SK-N-SH (cell line): ENCODE measurements around the gene BLCAP. TPM values are rescaled to one million over a fixed set of nuclear protein-coding genes. Genes with fewer than 3 reads are reported as not detected.

Experiments used
- CTCF ChIA-PET: fragments of 300-600, 350-600 bp; formaldehyde crosslinking; extraction: SDS; loops from one replicate; lab custom pipeline; 2021; lab: Yijun Ruan, JAX
- POLR2A ChIA-PET: fragments of 350-600 bp; sonication (Branson Sonifier 250); formaldehyde crosslinking; extraction: SDS; loops from one replicate; lab custom pipeline; 2020; ENCODE audit warnings: antibody characterized with exemption, inconsistent platforms; lab: Yijun Ruan, JAX
- DNase-seq: peaks from one replicate; pipeline ENCODE4 v3.0.0; 2012
- H2AFZ ChIP-seq: fragments of 200-600 bp; sonication (generic); 2 replicates; pipeline ENCODE4 v1.8.1; 2016; ENCODE audit warnings: antibody characterized with exemption, mild to moderate bottlenecking, low read depth
- H3F3A ChIP-seq: fragments of 200-600 bp; sonication (generic); replicated peaks from 2 replicates; pipeline ENCODE3; 2016; ENCODE audit warnings: antibody characterized with exemption, mild to moderate bottlenecking; ENCODE audit not compliant: insufficient read depth
- H3K27ac ChIP-seq, 2 experiments: fragments of 200-500 bp in 1 of 2; fragments of 200-600 bp in 1 of 2; sonication (Bioruptor generic) in 1 of 2; sonication (generic), shearing (Covaris generic) in 1 of 2; 2 replicates each; pipeline versions ENCODE4 v1.5.1 to v1.6.1; 2014 to 2016; ENCODE audit warnings: low read depth in 2 of 2, inconsistent platforms in 1 of 2, low read length in 1 of 2, mild to moderate bottlenecking in 1 of 2, mixed read lengths in 1 of 2
- H3K27me3 ChIP-seq: fragments of 200-600 bp; sonication (generic), shearing (Covaris generic); 2 replicates; pipeline ENCODE4 v1.6.1; 2016; ENCODE audit warnings: mixed run types; ENCODE audit not compliant: insufficient read depth
- H3K36me3 ChIP-seq, 2 experiments: fragments of 200-500 bp in 1 of 2; fragments of 200-600 bp in 1 of 2; sonication (Bioruptor generic) in 1 of 2; sonication (generic) in 1 of 2; replicated peaks in 1 of 2; 2 replicates each; pipeline versions ENCODE3 to v1.5.1; 2014 to 2016; ENCODE audit warnings: low read length in 1 of 2, mild to moderate bottlenecking in 1 of 2; ENCODE audit not compliant: insufficient read depth in 2 of 2, control insufficient read depth in 1 of 2
- H3K4me1 ChIP-seq, 2 experiments: fragments of 200-500 bp in 1 of 2; fragments of 200-600 bp in 1 of 2; sonication (Bioruptor generic) in 1 of 2; sonication (generic), shearing (Covaris generic) in 1 of 2; 2 replicates each; pipeline versions ENCODE4 v1.5.1 to v1.6.1; 2014 to 2016; ENCODE audit warnings: low read depth in 1 of 2, low read length in 1 of 2, mixed run types in 1 of 2; ENCODE audit not compliant: insufficient read depth in 2 of 2, control insufficient read depth in 1 of 2
- H3K4me2 ChIP-seq: fragments of 200-600 bp; sonication (generic), shearing (Covaris generic); 2 replicates; pipeline ENCODE4 v1.6.1; 2017; ENCODE audit warnings: mixed run types
- H3K4me3 ChIP-seq, 2 experiments: fragments of 200-500 bp in 1 of 2; fragments of 200-600 bp in 1 of 2; sonication (Bioruptor generic) in 1 of 2; sonication (generic), shearing (Covaris generic) in 1 of 2; 2 replicates each; pipeline versions ENCODE4 v1.5.1 to v1.8.1; 2014 to 2016; ENCODE audit warnings: low read depth in 2 of 2, inconsistent platforms in 1 of 2, low read length in 1 of 2, mild to moderate bottlenecking in 1 of 2, mixed read lengths in 1 of 2, moderate library complexity in 1 of 2
- H3K79me2 ChIP-seq: fragments of 200-600 bp; sonication (generic); 2 replicates; pipeline ENCODE4 v1.8.1; 2017; ENCODE audit warnings: mild to moderate bottlenecking; ENCODE audit not compliant: insufficient read depth
- H3K9ac ChIP-seq: fragments of 200-600 bp; sonication (generic); 2 replicates; pipeline ENCODE4 v1.6.1; 2017; ENCODE audit warnings: mixed run types
- H3K9me2 ChIP-seq: fragments of 200-600 bp; sonication (generic); 2 replicates; pipeline ENCODE4 v1.6.1; 2017; ENCODE audit warnings: mixed run types
- H3K9me3 ChIP-seq: fragments of 200-600 bp; sonication (generic); 2 replicates; pipeline ENCODE4 v1.6.1; 2017; ENCODE audit warnings: mixed run types, mild to moderate bottlenecking, moderate library complexity
- H4K20me1 ChIP-seq: fragments of 200-600 bp; sonication (generic); 2 replicates; pipeline ENCODE4 v1.6.1; 2017; ENCODE audit warnings: mild to moderate bottlenecking, mixed run types; ENCODE audit not compliant: insufficient read depth
- CHD2 ChIP-seq: fragments of 150-350 bp; IDR thresholded peaks from 2 replicates; pipeline ENCODE4 v1.6.1; 2018; ENCODE audit warnings: low read length; ENCODE audit not compliant: partially characterized antibody
- FOSL2 ChIP-seq: IDR thresholded peaks from 2 replicates; pipeline ENCODE4 v1.4.0; 2012; ENCODE audit warnings: low read depth, mild to moderate bottlenecking, moderate library complexity, borderline replicate concordance
- FOXM1 ChIP-seq: IDR thresholded peaks from 2 replicates; pipeline ENCODE4 v1.4.0; 2012; ENCODE audit warnings: low read depth, mild to moderate bottlenecking
- GABPA ChIP-seq: IDR thresholded peaks from 2 replicates; pipeline ENCODE4 v1.4.0; 2012; ENCODE audit warnings: low read depth, mild to moderate bottlenecking
- GATA2 ChIP-seq: sonication (generic); formaldehyde crosslinking; IDR thresholded peaks from 2 replicates; pipeline ENCODE4 v1.5.0; 2020; ENCODE audit warnings: mild to moderate bottlenecking, missing genetic modification reagents
- JUND ChIP-seq: IDR thresholded peaks from 2 replicates; pipeline ENCODE4 v1.4.0; 2012
- MXI1 ChIP-seq: IDR thresholded peaks from 2 replicates; pipeline ENCODE4 v1.6.1; 2012; ENCODE audit warnings: mild to moderate bottlenecking, low read depth, low read length, improper control_type of control experiment
- NFIC ChIP-seq: IDR thresholded peaks from 2 replicates; pipeline ENCODE4 v1.4.0; 2012; ENCODE audit warnings: borderline replicate concordance
- RCOR1 ChIP-seq: fragments of 150-350 bp; IDR thresholded peaks from 2 replicates; pipeline ENCODE4 v1.6.1; 2017; ENCODE audit warnings: antibody characterized with exemption, low read length
- RXRA ChIP-seq: IDR thresholded peaks from 2 replicates; pipeline ENCODE4 v1.4.0; 2012; ENCODE audit warnings: low read depth, mild to moderate bottlenecking, borderline replicate concordance
- SIN3A ChIP-seq: IDR thresholded peaks from 2 replicates; pipeline ENCODE4 v1.6.1; 2012; ENCODE audit warnings: low read depth, mild to moderate bottlenecking, low read length, moderate library complexity, borderline replicate concordance
- TEAD4 ChIP-seq: IDR thresholded peaks from 2 replicates; pipeline ENCODE4 v1.4.0; 2012; ENCODE audit warnings: mild to moderate bottlenecking, borderline replicate concordance; ENCODE audit not compliant: insufficient read depth
- YY1 ChIP-seq: IDR thresholded peaks from 2 replicates; pipeline ENCODE4 v1.4.0; 2012; ENCODE audit warnings: low read depth, mild to moderate bottlenecking
- WGBS: methylation state at CpG from one replicate; pipeline ENCODE4 v1.1.6; 2017; ENCODE audit warnings: low lambda C conversion rate; 5-methylcytosine and 5-hydroxymethylcytosine counted together
- polyA plus RNA-seq, 3 experiments: library from polyadenylated mRNA; depleted of rRNA; stranded (reverse); fragments of >200 nt; gene quantifications; 2 replicates each; pipeline ENCODE4 v1.2.3, GENCODE V29; 2012
- TF ChIP-seq, protein P1 (sequence below): IDR thresholded peaks from 2 replicates; pipeline ENCODE4 v1.4.0; 2012; ENCODE audit warnings: low read depth, borderline replicate concordance
- TF ChIP-seq, protein P2 (sequence below): fragments of 150-350 bp; IDR thresholded peaks from 2 replicates; pipeline ENCODE4 v1.6.1; 2017; ENCODE audit warnings: antibody characterized with exemption, low read length, low read depth, borderline replicate concordance
- TF ChIP-seq, protein P3 (sequence below): fragments of 150-350 bp; IDR thresholded peaks from 2 replicates; pipeline ENCODE4 v1.6.1; 2016; ENCODE audit warnings: mild to moderate bottlenecking, low read depth, low read length

BLCAP gene
- polyA plus RNA-seq, 1 of the 3 experiments (the other 2 are of a cell fraction): 55.8 TPM

DNA sequence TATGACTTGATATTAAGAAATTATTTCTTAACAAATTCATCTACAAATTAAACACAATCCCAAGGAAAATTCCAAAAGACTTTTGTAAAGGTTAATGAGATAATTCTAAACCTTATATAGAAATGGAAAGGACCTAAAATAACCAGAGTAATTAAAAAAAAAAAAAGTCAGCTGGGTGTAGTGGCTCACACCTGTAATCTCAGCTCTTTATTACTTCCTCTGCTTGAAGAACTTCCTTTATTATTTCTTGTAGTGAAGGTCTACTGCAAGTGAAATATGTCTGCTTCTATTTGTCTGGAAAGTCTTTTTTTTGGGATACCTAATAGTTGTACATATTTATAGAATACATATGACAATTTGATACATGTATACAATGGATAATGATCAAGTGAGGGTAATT is 20.2 kb upstream of the BLCAP start:
- Histone ChIP-seq H3K9ac (no peak overlapping the region), H3K36me3 (no peaks in the 10 kb centered on the region), H3K9me3 (no peaks in the 10 kb centered on the region), H3K9me2 (no peaks in the 10 kb centered on the region), H3K4me1 (no peaks in the 10 kb centered on the region), H3K27ac (no peak overlapping the region), H3F3A (no peaks in the 10 kb centered on the region), H3K4me3 (no peak overlapping the region), H3K79me2 (no peaks in the 10 kb centered on the region), H4K20me1 (no peaks in the 10 kb centered on the region), H3K27me3 (peaks cover 7% of the 10 kb centered on the region; the same call in 1 of the 2 replicates), H3K4me2 (no peak overlapping the region), H2AFZ (no peak overlapping the region)
- POLR2A ChIA-PET: no interaction called here
- no peak for DNase-seq
- TF ChIP-seq NFIC (no peak), GABPA (no peak), YY1 (no peak), FOXM1 (no peak), SIN3A (no peak), CHD2 (no peak), RCOR1 (no peak)
- CTCF ChIA-PET: interaction anchor here (0.8 to 1.3 kb wide), 4 partner anchors 13 to 365 kb away, joined by 3 read pairs; no protein-coding TSS in a partner anchor

DNA sequence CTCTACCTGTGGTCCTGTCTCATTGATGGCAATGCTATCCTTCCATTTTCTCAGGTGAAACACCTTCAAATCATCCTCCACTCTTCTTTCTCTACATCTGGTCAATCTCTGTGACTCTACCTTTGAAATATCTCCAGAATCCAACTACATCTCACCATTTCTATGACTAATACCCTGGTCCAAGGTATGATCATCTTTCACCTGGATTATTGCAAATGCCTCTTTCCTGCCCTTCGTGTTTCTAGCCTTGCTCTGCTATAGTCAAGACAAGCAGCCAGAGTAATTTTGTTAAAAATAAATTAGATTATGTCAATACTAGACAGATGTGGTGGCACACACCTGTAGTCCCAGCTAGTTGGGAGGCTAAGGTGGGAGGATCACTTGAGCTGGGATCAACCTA is 17.8 kb upstream of the BLCAP start:
- no peaks in the 10 kb centered on the region for H3K36me3 ChIP-seq
- H3K4me1 ChIP-seq: no peaks in the 10 kb centered on the region
- no peak overlapping the region for H2AFZ ChIP-seq
- H3K4me2 ChIP-seq: no peak overlapping the region
- 46% methylated on average over 1 of the region's 1 CpG for WGBS
- TF ChIP-seq TEAD4 (no peak), RXRA (no peak), GABPA (no peak), CHD2 (no peak), RCOR1 (no peak), MXI1 (no peak), GATA2 (CRISPR knock-in tag) (no peak), JUND (no peak), FOSL2 (no peak)
- TF ChIP-seq, protein P1, sequence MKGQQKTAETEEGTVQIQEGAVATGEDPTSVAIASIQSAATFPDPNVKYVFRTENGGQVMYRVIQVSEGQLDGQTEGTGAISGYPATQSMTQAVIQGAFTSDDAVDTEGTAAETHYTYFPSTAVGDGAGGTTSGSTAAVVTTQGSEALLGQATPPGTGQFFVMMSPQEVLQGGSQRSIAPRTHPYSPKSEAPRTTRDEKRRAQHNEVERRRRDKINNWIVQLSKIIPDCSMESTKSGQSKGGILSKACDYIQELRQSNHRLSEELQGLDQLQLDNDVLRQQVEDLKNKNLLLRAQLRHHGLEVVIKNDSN: no peak
- TF ChIP-seq, protein P2, sequence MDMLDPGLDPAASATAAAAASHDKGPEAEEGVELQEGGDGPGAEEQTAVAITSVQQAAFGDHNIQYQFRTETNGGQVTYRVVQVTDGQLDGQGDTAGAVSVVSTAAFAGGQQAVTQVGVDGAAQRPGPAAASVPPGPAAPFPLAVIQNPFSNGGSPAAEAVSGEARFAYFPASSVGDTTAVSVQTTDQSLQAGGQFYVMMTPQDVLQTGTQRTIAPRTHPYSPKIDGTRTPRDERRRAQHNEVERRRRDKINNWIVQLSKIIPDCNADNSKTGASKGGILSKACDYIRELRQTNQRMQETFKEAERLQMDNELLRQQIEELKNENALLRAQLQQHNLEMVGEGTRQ: no peak
- TF ChIP-seq, protein P3, sequence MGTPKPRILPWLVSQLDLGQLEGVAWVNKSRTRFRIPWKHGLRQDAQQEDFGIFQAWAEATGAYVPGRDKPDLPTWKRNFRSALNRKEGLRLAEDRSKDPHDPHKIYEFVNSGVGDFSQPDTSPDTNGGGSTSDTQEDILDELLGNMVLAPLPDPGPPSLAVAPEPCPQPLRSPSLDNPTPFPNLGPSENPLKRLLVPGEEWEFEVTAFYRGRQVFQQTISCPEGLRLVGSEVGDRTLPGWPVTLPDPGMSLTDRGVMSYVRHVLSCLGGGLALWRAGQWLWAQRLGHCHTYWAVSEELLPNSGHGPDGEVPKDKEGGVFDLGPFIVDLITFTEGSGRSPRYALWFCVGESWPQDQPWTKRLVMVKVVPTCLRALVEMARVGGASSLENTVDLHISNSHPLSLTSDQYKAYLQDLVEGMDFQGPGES: no peak
- TF ChIP-seq, all 33 proteins: peak for 0
- H3K27me3 ChIP-seq: peaks cover 7% of the 10 kb centered on the region; the same call in 1 of the 2 replicates
- H4K20me1 ChIP-seq: no peaks in the 10 kb centered on the region
- DNase-seq: no peak
- H3K9me2 ChIP-seq: no peaks in the 10 kb centered on the region
- CTCF ChIA-PET: interaction anchor here (1.0 to 1.1 kb wide), 2 partner anchors 10 to 353 kb away, joined by 3 to 10 read pairs; no protein-coding TSS in a partner anchor
- no peak overlapping the region for H3K27ac ChIP-seq
- H3K79me2 ChIP-seq: no peaks in the 10 kb centered on the region
- H3K9ac ChIP-seq: no peak overlapping the region
- no peak overlapping the region for H3K4me3 ChIP-seq
- no peaks in the 10 kb centered on the region for H3F3A ChIP-seq
- POLR2A ChIA-PET: no interaction called here
- H3K9me3 ChIP-seq: no peaks in the 10 kb centered on the region
